NT2/D1 (cell line): Measurements from ENCODE around the gene ITSN2.

ENCODE experiments used
- DNase-seq: peaks from one replicate; pipeline ENCODE4 v3.0.0-alpha.2; 2011; ENCODE audit warnings: low read depth, low spot score
- H3K27me3 ChIP-seq: 2 replicates; pipeline ENCODE4 v1.6.0; 2011; ENCODE audit warnings: mild to moderate bottlenecking; ENCODE audit not compliant: insufficient read length, insufficient read depth
- H3K36me3 ChIP-seq: 2 replicates; pipeline ENCODE4 v1.6.1; 2011; ENCODE audit warnings: mild to moderate bottlenecking, low read length, mixed read lengths; ENCODE audit not compliant: insufficient read depth, insufficient read length
- H3K4me1 ChIP-seq: 2 replicates; pipeline ENCODE4 v1.5.1; 2011; ENCODE audit not compliant: insufficient read depth, insufficient read length
- H3K4me3 ChIP-seq: 2 replicates; pipeline ENCODE4 v1.5.1; 2011; ENCODE audit warnings: low read depth; ENCODE audit not compliant: insufficient read length
- H3K9ac ChIP-seq: 2 replicates; pipeline ENCODE4 v1.6.0; 2011; ENCODE audit warnings: low read depth; ENCODE audit not compliant: insufficient read length
- H3K9me3 ChIP-seq: 2 replicates; pipeline ENCODE4 v1.5.1; 2011; ENCODE audit warnings: mild to moderate bottlenecking, low read length; ENCODE audit not compliant: insufficient read depth
- SUZ12 ChIP-seq: IDR thresholded peaks from 2 replicates; pipeline ENCODE4 v1.6.1; 2011; ENCODE audit not compliant: insufficient read length, insufficient read depth; ENCODE audit errors: extremely low read depth
- YY1 ChIP-seq: IDR thresholded peaks from 2 replicates; pipeline ENCODE4 v1.6.1; 2011; ENCODE audit not compliant: insufficient read length, insufficient read depth
- ZNF274 ChIP-seq: IDR thresholded peaks from 2 replicates; pipeline ENCODE4 v1.6.1; 2011; ENCODE audit warnings: mild to moderate bottlenecking, low read depth, low read length

ITSN2 gene

GRCh38 chr2:24153478-24153877 is 206.9 kb downstream of the ITSN2 start:
- Histone ChIP-seq H3K4me1 (no peaks in the 10 kb centered on the region), H3K36me3 (no peaks in the 10 kb centered on the region), H3K4me3 (no peak overlapping the region), H3K27me3 (no peaks in the 10 kb centered on the region), H3K9me3 (no peaks in the 10 kb centered on the region), H3K9ac (no peak overlapping the region)
- TF ChIP-seq ZNF274, result no peak
- TF ChIP-seq SUZ12, result no peak
- no peak for TF ChIP-seq YY1
- no peak for DNase-seq
